ENCODE data around the gene TRIM13. TPM values are rescaled to one million over a fixed set of nuclear protein-coding genes. Genes with fewer than 3 reads are reported as not detected.

The TRIM13 gene
- total RNA-seq, 1 donor from 2014 or later = 58.3 TPM

- H3K27me3 Mint-ChIP-seq (ENCODE audit: insufficient read depth, low read depth) = no peaks in the 10 kb centered on the region
These were observed 36.9 kb downstream of the TRIM13 start for GRCh38 chr13:50033725-50034124.

DNA sequence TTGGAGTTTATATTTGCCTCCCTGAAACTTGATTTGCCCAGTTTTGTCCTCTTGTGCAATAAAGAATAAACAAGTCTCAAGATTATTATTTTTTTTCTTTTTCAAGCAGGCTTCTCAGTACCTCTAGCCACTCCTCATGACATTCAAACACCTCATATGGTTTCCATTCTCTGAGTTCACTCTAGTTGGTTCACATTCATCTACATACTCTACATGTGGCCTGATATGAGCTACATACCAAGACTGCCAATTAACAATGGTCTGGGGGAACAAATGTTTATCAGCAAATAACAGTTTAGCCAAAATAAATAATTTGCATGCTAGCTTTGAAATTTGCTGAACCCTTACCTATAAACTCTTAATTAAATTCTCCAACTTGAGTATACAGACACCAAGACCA lies 40.9 kb downstream of the TRIM13 start:
- TF ChIP-seq, protein P1, sequence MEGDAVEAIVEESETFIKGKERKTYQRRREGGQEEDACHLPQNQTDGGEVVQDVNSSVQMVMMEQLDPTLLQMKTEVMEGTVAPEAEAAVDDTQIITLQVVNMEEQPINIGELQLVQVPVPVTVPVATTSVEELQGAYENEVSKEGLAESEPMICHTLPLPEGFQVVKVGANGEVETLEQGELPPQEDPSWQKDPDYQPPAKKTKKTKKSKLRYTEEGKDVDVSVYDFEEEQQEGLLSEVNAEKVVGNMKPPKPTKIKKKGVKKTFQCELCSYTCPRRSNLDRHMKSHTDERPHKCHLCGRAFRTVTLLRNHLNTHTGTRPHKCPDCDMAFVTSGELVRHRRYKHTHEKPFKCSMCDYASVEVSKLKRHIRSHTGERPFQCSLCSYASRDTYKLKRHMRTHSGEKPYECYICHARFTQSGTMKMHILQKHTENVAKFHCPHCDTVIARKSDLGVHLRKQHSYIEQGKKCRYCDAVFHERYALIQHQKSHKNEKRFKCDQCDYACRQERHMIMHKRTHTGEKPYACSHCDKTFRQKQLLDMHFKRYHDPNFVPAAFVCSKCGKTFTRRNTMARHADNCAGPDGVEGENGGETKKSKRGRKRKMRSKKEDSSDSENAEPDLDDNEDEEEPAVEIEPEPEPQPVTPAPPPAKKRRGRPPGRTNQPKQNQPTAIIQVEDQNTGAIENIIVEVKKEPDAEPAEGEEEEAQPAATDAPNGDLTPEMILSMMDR (IDR thresholded peaks at IDR 0.05) = no peak
- no peak for TF ChIP-seq EZH2 (IDR thresholded peaks at IDR 0.05)
- no peak for TF ChIP-seq EZH2phosphoT487 (IDR thresholded peaks at IDR 0.05)
- Histone ChIP-seq H3K27me3 (no peaks in the 10 kb centered on the region), H3K27ac (no peak overlapping the region), H3K79me2 (ENCODE audit: low read depth) (no peaks in the 10 kb centered on the region), H2AFZ (replicated peaks) (no peak overlapping the region), H3K4me2 (no peak overlapping the region), H3K9me3 (ENCODE audit: low read depth) (no peaks in the 10 kb centered on the region), H3K4me3 (no peak overlapping the region), H3K36me3 (no peaks in the 10 kb centered on the region), H3K4me1 (no peaks in the 10 kb centered on the region), H3K9ac (no peak overlapping the region), H4K20me1 (ENCODE audit: low read depth) (no peaks in the 10 kb centered on the region), H3F3A (ENCODE audit: low read depth) (peaks cover 6% of the 10 kb centered on the region)
- Mint-ChIP-seq H3K4me3 (no peak overlapping the region), H3K27ac (no peak overlapping the region), H3K27me3 (ENCODE audit: insufficient read depth, low read depth) (no peaks in the 10 kb centered on the region), H3K9me3 (no peaks in the 10 kb centered on the region), H3K4me1 (no peaks in the 10 kb centered on the region), H3K36me3 (peaks cover 6% of the 10 kb centered on the region)
- no peak for DNase-seq (ENCODE audit: low spot score)

More at GRCh38 chr13:50033725-50034124, 36.9 kb downstream of the TRIM13 start:
- Mint-ChIP-seq H3K4me1 (no peaks in the 10 kb centered on the region), H3K36me3 (no peaks in the 10 kb centered on the region), H3K27ac (no peak overlapping the region), H3K4me3 (no peak overlapping the region), H3K9me3 (no peaks in the 10 kb centered on the region)
- H3K27me3 ChIP-seq = no peaks in the 10 kb centered on the region
- no peak overlapping the region for H3K27ac ChIP-seq
- TF ChIP-seq EZH2phosphoT487 (IDR thresholded peaks at IDR 0.05) = no peak
- TF ChIP-seq, protein P1 (IDR thresholded peaks at IDR 0.05) = no peak
- TF ChIP-seq EZH2 (IDR thresholded peaks at IDR 0.05) = no peak
- no peak overlapping the region for H3K4me3 ChIP-seq
- no peaks in the 10 kb centered on the region for H3K9me3 ChIP-seq (ENCODE audit: low read depth)
- H3K4me2 ChIP-seq = no peak overlapping the region
- H3K4me1 ChIP-seq = no peaks in the 10 kb centered on the region
- no peak overlapping the region for H3K9ac ChIP-seq
- no peaks in the 10 kb centered on the region for H4K20me1 ChIP-seq (ENCODE audit: low read depth)
- H3K79me2 ChIP-seq (ENCODE audit: low read depth) = no peaks in the 10 kb centered on the region
- H3K36me3 ChIP-seq = no peaks in the 10 kb centered on the region
- peaks cover 6% of the 10 kb centered on the region for H3F3A ChIP-seq (ENCODE audit: low read depth)
- no peak overlapping the region for H2AFZ ChIP-seq (replicated peaks)
- DNase-seq (ENCODE audit: low spot score) = no peak

DNA sequence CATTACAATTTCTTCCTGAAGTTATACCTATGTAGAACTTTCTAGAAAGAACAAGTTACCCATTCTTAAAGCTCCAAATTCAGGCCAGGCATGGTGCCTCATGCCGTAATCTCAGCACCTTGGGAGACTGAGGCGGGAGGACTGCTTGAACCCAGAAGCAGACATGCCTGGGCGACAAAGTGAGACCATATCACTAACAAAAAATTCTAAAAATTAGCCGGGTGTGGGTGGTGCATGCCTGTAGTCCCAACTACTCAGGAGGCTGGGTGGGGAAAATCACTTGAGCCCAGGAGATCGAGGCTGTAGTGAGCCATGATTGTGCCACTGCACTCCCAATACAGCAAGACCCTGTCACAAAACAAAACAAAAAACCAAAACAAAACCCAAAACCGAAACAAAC lies 41.4 kb downstream of the TRIM13 start:
- peaks cover 6% of the 10 kb centered on the region for H3F3A ChIP-seq (ENCODE audit: low read depth)
- H3K27ac ChIP-seq = no peak overlapping the region
- Mint-ChIP-seq H3K27me3 (ENCODE audit: insufficient read depth, low read depth) (no peaks in the 10 kb centered on the region), H3K4me3 (no peak overlapping the region), H3K27ac (no peak overlapping the region), H3K36me3 (peaks cover 10% of the 10 kb centered on the region), H3K9me3 (no peaks in the 10 kb centered on the region), H3K4me1 (no peaks in the 10 kb centered on the region)
- no peak overlapping the region for H3K4me3 ChIP-seq
- TF ChIP-seq EZH2phosphoT487 (IDR thresholded peaks at IDR 0.05) (no peak), EZH2 (IDR thresholded peaks at IDR 0.05) (no peak)
- TF ChIP-seq, protein P1 (IDR thresholded peaks at IDR 0.05) = no peak
- no peaks in the 10 kb centered on the region for H3K9me3 ChIP-seq (ENCODE audit: low read depth)
- no peak overlapping the region for H2AFZ ChIP-seq (replicated peaks)
- no peaks in the 10 kb centered on the region for H3K4me1 ChIP-seq
- H3K27me3 ChIP-seq = no peaks in the 10 kb centered on the region
- no peaks in the 10 kb centered on the region for H4K20me1 ChIP-seq (ENCODE audit: low read depth)
- no peak for DNase-seq (ENCODE audit: low spot score)
- H3K4me2 ChIP-seq = no peak overlapping the region
- no peaks in the 10 kb centered on the region for H3K36me3 ChIP-seq
- no peaks in the 10 kb centered on the region for H3K79me2 ChIP-seq (ENCODE audit: low read depth)
- H3K9ac ChIP-seq = no peak overlapping the region
